ENCODE data around the gene SHOC2.

Gene SHOC2

DNA sequence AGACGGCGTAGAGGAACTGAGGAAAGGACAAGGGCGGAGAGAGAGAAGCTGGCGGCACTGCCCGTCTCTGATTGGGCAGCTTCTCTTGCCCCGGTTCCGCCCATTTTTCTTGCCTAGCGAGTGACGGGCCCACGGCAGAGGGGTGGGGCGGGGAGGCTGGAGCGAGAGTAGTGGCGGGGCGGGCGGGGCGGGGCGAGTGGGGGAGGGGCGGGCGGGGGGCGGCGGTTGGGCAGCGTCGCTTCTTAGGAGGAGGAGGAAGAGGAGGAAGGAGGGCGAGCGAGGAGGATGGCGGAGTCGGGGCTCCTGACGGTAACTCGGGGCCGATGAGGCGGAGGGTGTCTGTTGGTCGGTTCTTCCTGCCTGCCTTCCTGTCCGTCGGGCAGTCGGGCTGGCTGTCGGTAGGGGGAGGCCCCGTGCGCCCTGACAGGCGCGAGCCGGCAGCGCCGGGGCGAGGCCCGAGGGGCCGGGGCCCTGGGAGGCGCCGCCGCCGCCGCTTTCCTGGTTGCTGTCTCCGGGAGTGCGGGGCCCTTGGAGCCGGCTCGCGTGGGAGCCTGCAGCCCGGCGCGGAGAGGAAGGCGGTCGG is at the start of gene SHOC2:
Gene SHOC2 (plus strand): TSS at position 256 of the 583 bp plus-strand sequence. CDS start 44,755 bp downstream, outside the sequence.
- FAIRE-seq, result no peak

DNA sequence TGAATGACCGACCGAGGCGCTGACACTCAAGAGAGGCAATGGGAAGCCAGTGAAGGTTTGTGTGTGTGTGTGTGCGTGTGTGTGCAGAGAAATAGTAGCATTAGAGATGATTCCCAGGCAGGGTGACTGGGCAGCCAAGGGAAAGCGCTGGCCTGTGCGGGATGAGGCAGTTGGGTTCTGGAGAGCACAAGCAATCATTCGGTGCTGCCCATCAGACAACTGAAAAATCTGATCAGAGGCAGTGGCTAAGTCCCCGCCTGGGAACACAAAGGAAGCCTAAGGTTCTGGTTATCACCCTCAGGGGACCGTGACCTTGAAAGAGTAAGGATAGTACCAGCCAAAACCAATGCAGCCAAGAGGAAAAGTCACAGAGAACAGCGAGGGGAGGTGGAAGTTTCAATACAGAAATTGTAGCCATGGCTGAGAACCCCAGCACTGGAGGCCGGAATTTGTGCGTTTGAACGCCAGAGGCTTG is 48.5 kb upstream of the SHOC2 start:
- FAIRE-seq, result no peak

DNA sequence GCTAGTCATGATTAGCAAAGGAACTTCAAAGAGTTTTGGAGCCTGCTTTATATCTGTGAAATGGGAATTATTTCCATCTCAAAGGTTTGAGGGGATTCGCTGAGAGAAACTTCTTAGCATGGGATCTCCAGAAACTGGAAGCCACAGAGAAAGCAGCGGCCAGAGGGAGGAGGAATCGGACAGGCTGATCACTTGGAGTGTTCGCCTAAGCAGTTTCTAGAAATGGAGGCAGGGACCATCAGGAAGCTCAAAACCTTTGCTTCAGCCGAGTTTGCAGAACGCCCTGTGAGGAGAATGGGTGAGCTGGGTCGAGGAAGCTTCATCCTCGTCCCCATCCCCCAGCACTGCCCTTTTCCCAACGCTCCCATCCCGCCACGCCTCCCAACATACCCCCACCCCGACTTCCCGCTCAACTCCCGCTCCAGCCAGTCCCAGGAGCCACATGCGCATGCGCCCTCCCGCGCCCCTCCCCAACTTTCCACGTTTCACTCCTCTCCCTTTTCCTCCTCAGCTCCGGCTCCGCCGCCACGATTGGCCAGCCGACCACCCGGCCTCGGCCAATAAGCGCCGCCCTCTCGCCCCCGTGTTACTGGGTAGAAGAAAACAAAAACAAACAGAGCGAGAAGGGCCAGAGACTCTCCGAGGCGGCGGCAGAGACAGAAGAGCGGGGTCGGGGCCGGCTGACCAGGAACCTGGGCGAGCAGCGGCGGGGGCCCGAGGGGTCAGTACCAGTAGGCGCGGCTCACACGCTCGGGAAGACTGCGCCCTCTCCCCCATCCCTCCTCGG is 47.9 kb upstream of the SHOC2 start, which contains the start of gene PDCD4:
Gene PDCD4 (plus strand): TSS at position 631 of the 787 bp plus-strand sequence. CDS start 4,100 bp downstream, outside the sequence.
- FAIRE-seq, result peak; percentile 98

DNA sequence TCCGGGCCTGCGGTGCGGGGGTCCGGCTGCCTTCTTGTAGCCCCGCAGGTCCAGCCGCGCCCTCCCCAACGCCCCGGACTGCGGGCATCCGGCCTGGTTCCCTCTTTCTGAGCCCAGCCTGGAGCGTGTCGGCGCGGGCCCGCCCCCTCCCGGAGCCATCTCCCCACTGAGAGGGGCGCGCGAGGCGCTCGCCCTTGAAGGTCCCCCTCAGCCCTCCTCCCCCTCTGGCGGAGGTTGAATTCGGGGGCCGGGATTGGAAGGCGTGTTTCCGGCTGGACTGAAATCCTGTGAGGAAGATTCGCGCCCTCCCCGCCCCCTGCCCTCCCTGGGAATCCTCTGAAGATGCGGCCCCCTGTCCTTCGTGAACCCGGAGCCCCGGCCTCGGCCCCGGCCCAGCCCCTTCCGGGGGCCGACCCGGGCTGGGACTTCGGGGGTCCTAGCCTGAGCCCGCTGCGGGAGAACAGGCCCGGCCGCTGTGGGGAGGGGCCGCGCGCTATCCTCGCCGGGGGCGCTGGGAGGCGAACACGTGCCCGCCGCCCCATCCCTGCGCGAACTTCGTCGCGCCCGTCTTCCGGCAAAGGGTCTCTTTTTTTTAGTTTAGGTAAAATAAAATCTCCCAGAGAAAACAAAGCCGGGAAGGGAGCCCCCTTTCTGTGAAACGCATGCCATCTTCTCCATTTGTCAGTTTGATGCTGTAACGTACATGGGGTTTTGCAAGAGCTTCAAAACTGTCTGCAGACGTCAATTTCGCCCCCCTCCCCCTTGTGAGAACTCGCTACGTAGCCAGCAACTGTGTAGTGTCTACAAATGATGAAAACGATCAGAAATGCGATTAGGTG is 47.0 kb upstream of the SHOC2 start:
- FAIRE-seq, result no peak

DNA sequence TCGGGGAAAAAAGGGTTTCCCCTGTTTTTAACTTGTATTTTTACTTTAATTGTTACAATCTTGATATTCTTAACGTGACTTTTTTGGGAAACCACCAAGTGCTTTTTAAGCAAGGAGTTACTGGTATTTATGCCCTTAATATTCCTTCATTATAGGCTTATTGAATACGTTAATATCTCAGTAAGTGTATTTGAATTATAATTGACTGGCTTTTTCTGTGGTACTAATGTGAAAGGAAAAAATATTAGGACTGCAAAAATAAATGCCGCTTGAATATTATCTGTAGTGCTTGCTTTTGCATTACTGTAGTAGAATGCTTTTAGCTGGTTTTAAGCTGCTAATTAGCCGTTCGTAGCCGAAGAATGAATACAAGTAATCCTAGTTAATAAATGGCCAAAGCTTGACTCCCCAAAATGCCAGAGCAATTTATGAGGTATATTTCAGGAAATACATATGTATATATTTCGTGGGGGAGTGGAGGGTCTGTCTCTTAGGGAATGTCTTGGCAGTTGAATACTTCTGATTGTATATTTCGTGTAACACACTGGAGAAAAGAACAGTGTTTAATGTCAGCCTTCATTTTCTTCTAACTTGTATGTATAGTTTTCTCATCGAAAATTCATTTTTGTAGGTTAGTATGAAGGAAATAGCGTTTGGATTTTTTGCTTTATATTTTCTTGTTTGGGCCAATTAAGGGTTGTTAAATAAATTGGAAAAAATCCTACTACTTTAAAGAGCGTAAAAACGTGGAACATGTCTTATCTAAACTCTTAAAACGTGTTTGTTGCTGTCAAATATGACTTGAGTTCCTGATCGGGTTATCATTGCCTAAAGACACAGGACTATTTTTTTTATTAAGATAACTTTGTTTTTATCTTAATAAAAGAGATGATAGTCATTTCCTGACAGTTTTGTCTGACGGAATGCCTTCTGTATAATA is 46.1 kb upstream of the SHOC2 start:
- FAIRE-seq, result peak; percentile 55

DNA sequence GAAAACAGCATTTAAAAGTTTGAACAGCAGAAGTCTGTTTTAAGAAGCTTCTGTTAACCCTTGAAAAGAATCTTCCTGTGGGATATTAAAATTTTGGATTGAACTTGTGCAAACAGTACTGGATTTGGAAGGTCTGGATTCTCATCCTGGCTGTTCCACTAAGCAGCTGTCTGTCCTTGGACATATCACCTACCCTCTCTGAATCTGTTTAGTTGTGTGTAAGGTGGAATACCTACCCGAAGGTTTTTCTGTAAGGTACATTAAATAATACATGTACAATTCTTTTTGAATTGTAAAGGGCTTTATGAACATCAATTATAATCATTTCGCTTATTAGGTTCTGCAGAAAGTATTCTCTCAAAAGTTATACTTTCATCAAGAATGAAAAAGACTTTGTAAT is 45.5 kb upstream of the SHOC2 start:
- FAIRE-seq, result no peak

DNA sequence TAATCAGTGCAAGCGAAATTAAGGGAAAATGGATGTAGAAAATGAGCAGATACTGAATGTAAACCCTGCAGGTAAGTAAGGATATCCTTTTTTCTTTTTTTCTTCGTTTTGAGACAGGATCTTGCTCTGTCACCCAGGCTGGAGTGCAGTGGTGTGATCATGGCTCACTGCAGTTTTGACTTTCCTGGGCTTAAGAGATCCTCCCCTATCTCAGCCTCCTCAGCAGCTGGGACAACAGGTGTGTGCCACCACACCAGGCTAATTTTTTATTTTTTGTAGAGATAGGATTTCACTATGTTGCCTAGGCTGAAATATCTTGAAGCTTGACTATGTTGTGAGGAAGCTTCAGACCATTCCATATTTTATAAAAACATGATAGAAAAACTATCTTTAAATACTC is 43.4 kb upstream of the SHOC2 start:
- FAIRE-seq, result no peak

DNA sequence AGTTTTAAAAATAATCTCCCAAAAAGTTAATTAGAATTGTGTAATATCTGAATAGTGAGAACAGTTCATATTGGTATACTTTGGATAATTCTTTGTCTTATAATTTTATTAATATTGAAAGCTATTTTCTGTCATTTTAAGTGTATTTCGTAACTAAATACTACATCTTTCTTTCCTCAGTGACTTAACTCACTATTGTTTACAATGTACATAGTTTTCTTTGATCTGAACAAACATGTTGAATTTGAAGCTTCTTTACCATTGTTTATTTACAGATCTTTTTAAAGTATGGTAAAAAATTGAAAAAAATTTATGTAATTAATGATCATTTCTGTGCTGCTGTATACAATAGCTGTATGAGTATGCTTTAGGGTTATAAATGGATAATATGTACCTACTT is 42.6 kb upstream of the SHOC2 start:
- FAIRE-seq, result peak; percentile 74

DNA sequence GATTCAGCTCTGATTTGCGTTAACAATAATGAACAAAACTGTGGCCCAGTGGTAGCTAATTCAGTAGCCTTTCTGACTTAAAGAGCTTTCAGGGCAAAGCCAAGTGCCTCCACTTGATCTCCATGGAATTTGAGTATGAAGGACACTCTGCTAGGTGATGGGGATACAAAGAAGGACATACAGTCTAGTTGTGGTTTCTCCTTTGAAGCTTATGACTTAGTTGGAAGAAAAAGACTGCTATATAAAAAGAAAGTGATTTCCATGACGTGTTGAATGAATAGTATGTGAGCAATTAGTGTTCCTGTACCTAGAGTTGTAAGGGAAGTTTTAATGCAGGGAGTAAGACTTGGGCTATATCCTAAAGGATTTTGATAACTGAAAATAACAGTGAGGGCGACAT is 39.4 kb upstream of the SHOC2 start:
- FAIRE-seq, result no peak

DNA sequence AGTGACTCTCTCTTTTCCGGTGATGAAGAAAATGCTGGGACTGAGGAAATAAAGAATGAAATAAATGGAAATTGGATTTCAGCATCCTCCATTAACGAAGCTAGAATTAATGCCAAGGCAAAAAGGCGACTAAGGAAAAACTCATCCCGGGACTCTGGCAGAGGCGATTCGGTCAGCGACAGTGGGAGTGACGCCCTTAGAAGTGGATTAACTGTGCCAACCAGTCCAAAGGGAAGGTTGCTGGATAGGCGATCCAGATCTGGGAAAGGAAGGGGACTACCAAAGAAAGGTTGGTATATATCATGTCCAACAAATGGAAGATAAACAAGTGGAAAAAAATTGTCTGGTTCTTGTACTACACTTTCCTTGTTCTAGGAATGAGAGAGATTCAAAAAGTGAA is 38.2 kb upstream of the SHOC2 start:
- no peak for FAIRE-seq

DNA sequence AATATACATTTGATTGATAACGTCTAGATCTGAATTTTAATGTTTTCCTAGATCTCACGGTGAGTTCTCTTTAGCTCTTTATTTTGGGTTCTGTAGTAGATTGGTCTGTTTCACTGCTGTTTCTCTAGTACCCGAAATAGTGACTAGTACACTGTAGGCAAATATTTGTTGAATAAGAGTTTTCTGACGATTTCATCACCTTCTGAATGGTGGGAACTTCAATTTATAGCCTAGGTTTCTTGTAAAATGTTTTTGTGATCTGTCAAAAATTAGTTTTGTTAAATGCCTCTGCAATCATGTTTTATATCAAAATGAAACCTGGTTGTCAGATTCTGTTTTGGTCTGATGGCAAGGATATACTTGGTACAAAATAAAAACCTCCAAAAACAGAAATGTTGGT is 37.5 kb upstream of the SHOC2 start:
- no peak for FAIRE-seq

DNA sequence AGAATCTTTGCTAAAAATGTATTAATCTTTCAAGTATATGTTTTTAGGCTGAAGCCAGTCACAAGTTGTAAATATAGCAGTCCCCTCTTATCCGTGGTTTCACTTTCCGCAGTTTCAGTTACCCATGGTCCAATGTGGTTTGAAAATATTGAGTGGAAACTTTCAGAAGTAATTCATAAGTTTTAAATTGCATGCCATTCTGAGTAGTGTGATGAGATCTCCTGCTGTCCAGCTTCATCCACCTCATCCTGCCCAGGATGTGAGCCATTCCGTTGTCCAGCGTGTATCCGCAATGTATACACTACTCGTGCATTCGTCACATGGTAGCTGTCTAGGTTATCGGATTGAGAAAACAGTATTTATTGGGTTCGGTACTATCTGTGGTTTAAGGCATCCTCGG is 35.5 kb upstream of the SHOC2 start:
- FAIRE-seq, result peak; percentile 92

DNA sequence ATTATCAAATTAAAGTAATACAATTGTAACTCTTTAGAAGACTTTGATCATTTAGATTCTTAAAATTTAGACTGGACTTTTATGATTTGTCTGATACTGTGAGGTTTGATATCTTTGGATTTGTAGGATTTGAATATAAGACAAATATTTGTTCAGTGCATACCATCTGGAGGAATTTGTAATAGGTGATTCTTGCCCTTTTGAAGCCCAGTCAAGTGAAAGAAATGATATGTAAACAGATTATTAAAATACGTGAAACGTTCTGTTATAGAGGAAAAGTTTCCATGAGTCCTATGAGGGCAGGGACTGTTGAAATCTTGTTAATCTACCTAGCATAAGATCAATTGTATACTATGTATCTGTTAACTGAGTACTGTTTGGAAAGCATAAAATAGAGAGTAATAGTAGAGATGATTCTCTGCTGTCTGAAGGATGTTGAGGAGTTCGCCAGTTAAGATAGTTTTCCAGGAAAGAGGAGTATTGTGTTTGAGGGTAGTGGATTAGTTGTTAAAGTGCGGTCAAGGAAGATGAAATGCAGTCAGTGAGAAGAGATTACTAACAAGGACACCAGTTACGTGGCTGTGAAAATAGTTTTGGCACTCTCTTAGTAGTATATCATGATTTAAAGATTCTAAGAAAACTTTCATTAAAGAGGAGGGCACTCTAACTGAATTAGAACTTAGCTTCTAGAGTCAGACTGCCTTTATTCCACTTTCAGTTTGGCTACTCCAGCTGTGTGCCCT is 33.3 kb upstream of the SHOC2 start:
- FAIRE-seq, result peak; percentile 54

DNA sequence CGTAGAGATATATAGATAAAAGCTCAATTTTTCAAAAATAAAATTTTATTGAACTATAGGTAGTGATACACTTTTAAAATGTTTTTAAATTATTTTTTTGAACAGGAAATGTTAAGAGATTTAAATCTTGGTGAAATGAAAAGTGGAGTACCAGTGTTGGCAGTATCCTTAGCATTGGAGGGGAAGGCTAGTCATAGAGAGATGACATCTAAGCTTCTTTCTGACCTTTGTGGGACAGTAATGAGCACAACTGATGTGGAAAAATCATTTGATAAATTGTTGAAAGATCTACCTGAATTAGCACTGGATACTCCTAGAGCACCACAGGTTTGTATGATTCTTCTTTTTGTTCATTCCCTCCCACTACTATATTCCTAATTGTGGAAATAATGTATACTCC is 31.8 kb upstream of the SHOC2 start:
- no peak for FAIRE-seq

DNA sequence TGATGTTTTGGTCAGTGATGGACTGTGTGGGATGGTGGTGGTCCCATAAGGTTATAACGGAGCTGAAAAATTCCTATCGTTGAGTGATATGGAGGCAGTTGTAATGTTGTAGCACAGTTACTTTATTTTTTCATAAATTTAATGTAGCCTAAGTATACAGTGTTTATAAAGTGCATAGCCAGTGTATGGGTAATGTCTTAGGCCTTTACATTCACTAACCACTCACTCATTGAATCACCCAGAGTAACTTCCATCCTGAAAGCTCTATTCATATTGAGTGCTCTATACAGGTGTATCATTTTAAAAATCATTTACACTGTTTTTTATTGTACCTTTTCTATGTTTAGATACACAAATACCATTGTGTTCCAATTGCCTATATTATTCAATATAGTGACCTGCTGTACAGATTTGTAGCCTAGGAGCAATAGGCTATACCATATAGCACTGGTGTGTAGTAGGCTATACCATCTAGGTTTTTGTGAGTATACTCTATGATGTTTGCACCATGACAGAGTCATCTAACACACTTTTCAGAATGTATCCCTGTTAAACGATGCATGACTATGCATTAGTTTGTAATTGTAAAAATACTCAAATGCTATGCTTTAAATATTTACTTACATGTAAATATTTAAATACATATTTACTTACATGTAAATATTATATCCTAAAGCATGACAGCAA is 26.7 kb upstream of the SHOC2 start:
- FAIRE-seq, result peak; percentile 46

DNA sequence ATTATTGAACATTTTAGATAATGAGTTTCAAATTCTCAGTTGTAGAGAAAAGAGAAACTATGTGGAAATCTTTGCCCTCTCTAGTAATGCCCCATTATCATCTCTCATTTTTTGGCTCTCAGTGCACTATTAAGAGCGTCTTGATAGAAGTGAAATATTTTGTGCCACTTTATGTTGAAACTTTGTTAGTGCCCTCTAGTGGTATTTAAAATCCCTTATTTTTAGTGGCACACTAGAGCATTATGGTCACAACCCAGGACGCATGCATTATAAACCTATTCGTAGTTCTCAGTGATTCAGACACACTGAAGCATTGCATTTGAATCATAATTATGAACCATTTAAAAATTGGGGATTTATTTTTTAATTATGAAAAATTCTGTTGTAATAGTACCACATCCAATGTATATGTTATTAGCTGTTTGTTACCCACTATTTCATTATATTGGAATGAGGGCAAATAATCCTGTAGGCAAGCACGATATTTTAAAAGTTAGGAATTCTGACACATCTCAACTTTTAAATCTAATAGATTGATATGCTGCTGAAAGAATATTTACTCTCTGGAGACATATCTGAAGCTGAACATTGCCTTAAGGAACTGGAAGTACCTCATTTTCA is 25.7 kb upstream of the SHOC2 start:
- FAIRE-seq, result peak; percentile 98

DNA sequence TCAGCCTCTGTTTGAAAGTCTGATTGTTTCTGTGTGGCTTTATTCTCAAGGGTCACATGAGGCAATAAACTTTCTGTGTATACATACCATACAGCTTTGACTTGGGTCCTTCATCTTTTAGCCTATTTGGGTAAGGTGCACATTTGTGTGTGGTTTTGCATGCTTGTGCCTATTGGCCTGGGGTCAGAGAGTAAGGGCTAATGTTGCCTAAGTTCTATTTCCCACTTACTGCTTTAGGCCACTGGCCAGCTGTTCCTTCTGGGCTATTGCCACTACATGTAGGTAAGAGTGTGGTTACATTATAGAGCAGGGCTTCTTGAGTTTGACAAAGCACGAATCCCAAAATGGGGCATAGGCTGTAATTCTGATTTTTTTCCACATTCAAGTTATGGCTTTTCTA is 22.2 kb upstream of the SHOC2 start:
- FAIRE-seq, result no peak

DNA sequence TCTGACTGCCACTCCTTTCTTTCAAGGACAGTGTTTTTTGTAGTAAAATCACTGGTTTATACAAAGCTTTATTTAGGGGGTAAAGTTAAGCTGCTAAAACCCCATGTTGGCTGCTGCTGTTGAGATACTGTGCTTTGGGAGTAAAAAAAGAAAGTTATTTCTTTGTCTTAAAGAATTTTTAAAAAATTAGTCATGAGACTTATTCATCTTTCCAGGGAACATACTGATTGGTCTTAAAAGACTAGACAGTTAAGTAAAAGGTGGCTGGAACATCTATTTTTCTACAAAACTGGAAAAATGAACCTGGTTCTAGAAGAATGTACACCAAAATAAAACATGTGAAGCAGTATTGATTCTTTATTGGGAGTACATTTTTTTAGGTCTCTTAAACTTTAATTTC is 21.0 kb upstream of the SHOC2 start:
- no peak for FAIRE-seq

DNA sequence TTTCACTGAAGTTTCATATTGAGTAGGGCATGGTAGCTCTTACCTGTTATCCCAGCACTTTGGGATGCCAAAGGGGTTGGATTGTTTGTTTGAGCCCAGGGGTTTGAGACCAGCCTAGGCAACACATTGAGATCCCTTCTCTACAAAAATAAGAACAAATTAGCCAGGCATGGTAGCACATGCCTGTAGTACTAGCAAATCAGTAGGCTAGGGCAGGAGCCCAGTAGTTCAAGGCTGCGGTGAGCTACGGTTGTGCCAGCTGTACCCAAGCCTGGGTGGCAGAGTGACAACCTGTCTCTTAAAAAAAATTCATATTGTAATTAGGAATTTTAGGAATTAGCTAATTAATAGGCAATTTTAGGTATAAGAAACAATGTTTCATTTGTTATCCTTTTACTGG is 18.4 kb upstream of the SHOC2 start:
- FAIRE-seq, result no peak

All from A204.1 (cell line).